Body of pancreas (tissue), 4 donors: Measurements from ENCODE around the gene KDELR3.

ENCODE experiments used
- CTCF ChIP-seq, 7 experiments: fragments of 450-650 bp in 4 of 7; fragments of 200-600 bp in 3 of 7; sonication (generic) in 3 of 7; IDR thresholded peaks; one replicate each; pipeline ENCODE4 v1.5.1; 2016 to 2019; ENCODE audit warnings: antibody characterized with exemption in 7 of 7
- POLR2A ChIP-seq, 3 donors: fragments of 450-650 bp; IDR thresholded peaks; one replicate each; pipeline ENCODE4 v1.6.1; 2016; ENCODE audit warnings: antibody characterized with exemption in 3 of 3, mild to moderate bottlenecking in 2 of 3

GRCh38 chr22:38444783-38445182 lies 23.1 kb upstream of the KDELR3 start:
- TF ChIP-seq CTCF (IDR thresholded peaks at IDR 0.05), result no peak
- no peak for TF ChIP-seq POLR2A (IDR thresholded peaks at IDR 0.05)
